HepG2 (cell line): ENCODE results near the gene PRSS38. TPM values are rescaled to one million over a fixed set of nuclear protein-coding genes. Genes with fewer than 3 reads are reported as not detected.
A peak's percentile ranks its signal among the peaks of the same experiment; 100 is the strongest.

ENCODE experiments used
- ATAC-seq: fragments of 200-7000 bp; cut with Tn5 transposase; 3 replicates; pipeline ENCODE4 v1.9.1; 2020; ENCODE audit warnings: mild to moderate bottlenecking, moderate library complexity
- BruUV-seq: library from RNA; stranded (reverse); fragments of 400-500 nt; replicated peaks from 2 replicates; lab custom pipeline; 2021; lab: Mats Ljungman, UMichigan
- CTCF ChIA-PET: fragments of 300-600 bp; formaldehyde crosslinking; extraction: SDS; loops from one replicate; lab custom pipeline; 2021; ENCODE audit warnings: low total read pairs, inconsistent platforms, low intra/inter-chr PET ratio; lab: Yijun Ruan, JAX
- POLR2A ChIA-PET: fragments of 350-600 bp; sonication (Branson Sonifier 250); formaldehyde crosslinking; loops from one replicate; lab custom pipeline; 2020; ENCODE audit warnings: antibody characterized with exemption, inconsistent platforms; lab: Yijun Ruan, JAX
- DNase-seq: peaks from one replicate; pipeline ENCODE4 v3.0.0-alpha.2; 2015; ENCODE audit warnings: low spot score
- FAIRE-seq: peaks from 3 replicates; lab custom pipeline; 2011; peaks lifted over from hg19 to GRCh38; lab: Jason Lieb, UNC
- H2AFZ ChIP-seq: one replicate; pipeline ENCODE4 v1.6.1; 2011; ENCODE audit warnings: low read length, inconsistent platforms
- H3K27ac ChIP-seq: fragments of 300-600 bp; 3 replicates; pipeline ENCODE4 v1.8.0; 2011; ENCODE audit warnings: mixed run types, mild to moderate bottlenecking, mixed read lengths, low read length, inconsistent platforms; ENCODE audit not compliant: insufficient read depth; ENCODE audit errors: extremely low read length
- H3K27me3 ChIP-seq, 2 experiments: fragments of 200-600 bp in 1 of 2; 2 replicates in 1 of 2; 3 replicates in 1 of 2; pipeline versions ENCODE4 v1.6.0 to v1.8.0; 2011; ENCODE audit warnings: low read length in 2 of 2, mild to moderate bottlenecking in 2 of 2, moderate library complexity in 2 of 2, inconsistent platforms in 1 of 2; ENCODE audit not compliant: insufficient read depth in 2 of 2, control insufficient read depth in 1 of 2
- H3K36me3 ChIP-seq, 2 experiments: fragments of 200-600 bp in 1 of 2; replicated peaks in 1 of 2; 2 replicates in 1 of 2; 3 replicates in 1 of 2; pipeline versions ENCODE4 v1.5.1 to v1.8.0; 2011; ENCODE audit warnings: low read length in 2 of 2, inconsistent platforms in 1 of 2; ENCODE audit not compliant: insufficient read depth in 2 of 2, control insufficient read depth in 1 of 2
- H3K4me1 ChIP-seq: 2 replicates; pipeline ENCODE4 v1.5.1; 2012; ENCODE audit warnings: low read length, inconsistent platforms; ENCODE audit not compliant: insufficient read depth
- H3K4me2 ChIP-seq: 2 replicates; pipeline ENCODE4 v1.6.0; 2011; ENCODE audit warnings: low read depth, low read length, inconsistent platforms
- H3K4me3 ChIP-seq, 3 experiments: fragments of 200-600 bp in 1 of 3; sonication (generic), shearing (Covaris generic) in 1 of 3; replicated peaks in 1 of 3; 2 replicates each; pipeline ENCODE4 v1.5.1; 2011 to 2016; ENCODE audit warnings: low read length in 3 of 3, inconsistent platforms in 2 of 3, low read depth in 2 of 3, mild to moderate bottlenecking in 2 of 3, control low read depth in 1 of 3, mixed read lengths in 1 of 3; ENCODE audit not compliant: insufficient read depth in 1 of 3
- H3K79me2 ChIP-seq: one replicate; pipeline ENCODE4 v1.6.1; 2011; ENCODE audit warnings: low read length, inconsistent platforms; ENCODE audit not compliant: insufficient read depth
- H3K9ac ChIP-seq: 2 replicates; pipeline ENCODE4 v1.6.0; 2011; ENCODE audit warnings: mild to moderate bottlenecking, low read depth, low read length, inconsistent platforms; ENCODE audit not compliant: insufficient read depth
- H3K9me3 ChIP-seq: 2 replicates; pipeline ENCODE4 v1.5.1; 2012; ENCODE audit warnings: mild to moderate bottlenecking, low read length
- H4K20me1 ChIP-seq: 2 replicates; pipeline ENCODE4 v1.6.0; 2011; ENCODE audit warnings: inconsistent platforms, mild to moderate bottlenecking, low read length, moderate library complexity; ENCODE audit not compliant: insufficient read depth
- CREB1 ChIP-seq, 2 experiments: fragments of 450-650 bp in 1 of 2; IDR thresholded peaks; 2 replicates each; pipeline ENCODE4 v1.6.1; 2016 to 2017; ENCODE audit warnings: control low read depth in 1 of 2, mild to moderate bottlenecking in 1 of 2, missing compliant biosample characterization in 1 of 2, missing genetic modification characterization in 1 of 2
- MNT ChIP-seq: fragments of 450-650 bp; IDR thresholded peaks from 2 replicates; pipeline ENCODE4 v1.6.1; 2016
- WGBS: methylation state at CpG from one replicate; pipeline ENCODE4 v1.1.6; 2017; ENCODE audit warnings: low lambda C conversion rate; 5-methylcytosine and 5-hydroxymethylcytosine counted together
- in situ Hi-C: cut with HindIII; loops from 2 replicates; pipeline ENCODE4 v1.10.0; 2017; ENCODE audit warnings: low pct_unique_long_range_greater_than_20kb; ENCODE audit not compliant: extremely low pct_ligation_motif_present
- intact Hi-C: fragments of 100-400 bp; cut with micrococcal nuclease; formaldehyde crosslinking; loops from one replicate; pipeline ENCODE4 v1.10.0; 2022; ENCODE audit not compliant: unreplicated experiment
- polyA plus RNA-seq, 8 experiments: library from polyadenylated mRNA; depleted of rRNA in 3 of 8; stranded (reverse) in 7 of 8; unstranded in 1 of 8; fragments of >200 nt; fragmentation: Illumina TruSeq in 4 of 8; extraction: Trizol in 4 of 8; gene quantifications; 2 replicates each; pipeline versions ENCODE4 v1.2.1 to v1.2.3, GENCODE V29; 2011 to 2016; ENCODE audit warnings: low read depth in 4 of 8, missing spikeins in 1 of 8, mixed read lengths in 1 of 8; ENCODE audit not compliant: insufficient read depth in 1 of 8
- total RNA-seq, 5 experiments: library from RNA; depleted of rRNA; stranded (reverse); fragments of >200 nt; fragmentation: Illumina TruSeq; extraction: Trizol; gene quantifications; 2 replicates each; pipeline ENCODE4 v1.2.3, GENCODE V29; 2016; ENCODE audit warnings: low read depth in 1 of 5
- TF ChIP-seq, protein P1 (sequence below): sonication (generic); formaldehyde crosslinking; IDR thresholded peaks from 2 replicates; pipeline ENCODE4 v1.4.0; 2020; ENCODE audit warnings: mild to moderate bottlenecking, missing genetic modification reagents
- TF ChIP-seq, protein P2 (sequence below): sonication (generic); formaldehyde crosslinking; IDR thresholded peaks from 2 replicates; pipeline ENCODE4 v1.5.0; 2020; ENCODE audit warnings: mild to moderate bottlenecking, missing genetic modification reagents, borderline replicate concordance

The PRSS38 gene
- total and polyA plus RNA-seq, 2 of the 13 experiments (the other 11 are each of a cell fraction or from before 2014, with no cell fraction given): not detected

GRCh38 chr1:227893949-227894721 lies 78.7 kb downstream of the PRSS38 start:
- no TSS peak for BruUV-seq
- peaks cover 6 to 37% of the 10 kb centered on the region in 2 experiments for H3K27me3 ChIP-seq
- in situ Hi-C loops (no loop called here), intact Hi-C loops (no loop called here)
- H3K9me3 ChIP-seq: no peaks in the 10 kb centered on the region
- H3K9ac ChIP-seq: no peak overlapping the region
- WGBS: 23% methylated on average over 14 of the region's 27 CpGs
- H3K4me1 ChIP-seq: peaks cover 20% of the 10 kb centered on the region
- ChIA-PET POLR2A (no interaction called here), CTCF (no interaction called here)
- no peak overlapping the region for H3K4me3 ChIP-seq
- H3K36me3 ChIP-seq: no peaks in the 10 kb centered on the region
- DNase-seq: no peak
- TF ChIP-seq, protein P1, sequence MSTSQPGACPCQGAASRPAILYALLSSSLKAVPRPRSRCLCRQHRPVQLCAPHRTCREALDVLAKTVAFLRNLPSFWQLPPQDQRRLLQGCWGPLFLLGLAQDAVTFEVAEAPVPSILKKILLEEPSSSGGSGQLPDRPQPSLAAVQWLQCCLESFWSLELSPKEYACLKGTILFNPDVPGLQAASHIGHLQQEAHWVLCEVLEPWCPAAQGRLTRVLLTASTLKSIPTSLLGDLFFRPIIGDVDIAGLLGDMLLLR (CRISPR knock-in tag): no peak
- TF ChIP-seq MNT: peak; percentile 89
- H3K4me2 ChIP-seq: no peak overlapping the region
- H4K20me1 ChIP-seq: no peaks in the 10 kb centered on the region
- no peak for ATAC-seq
- H3K79me2 ChIP-seq: no peaks in the 10 kb centered on the region
- H2AFZ ChIP-seq: no peak overlapping the region
- no peak overlapping the region for H3K27ac ChIP-seq
- no peak for FAIRE-seq

DNA sequence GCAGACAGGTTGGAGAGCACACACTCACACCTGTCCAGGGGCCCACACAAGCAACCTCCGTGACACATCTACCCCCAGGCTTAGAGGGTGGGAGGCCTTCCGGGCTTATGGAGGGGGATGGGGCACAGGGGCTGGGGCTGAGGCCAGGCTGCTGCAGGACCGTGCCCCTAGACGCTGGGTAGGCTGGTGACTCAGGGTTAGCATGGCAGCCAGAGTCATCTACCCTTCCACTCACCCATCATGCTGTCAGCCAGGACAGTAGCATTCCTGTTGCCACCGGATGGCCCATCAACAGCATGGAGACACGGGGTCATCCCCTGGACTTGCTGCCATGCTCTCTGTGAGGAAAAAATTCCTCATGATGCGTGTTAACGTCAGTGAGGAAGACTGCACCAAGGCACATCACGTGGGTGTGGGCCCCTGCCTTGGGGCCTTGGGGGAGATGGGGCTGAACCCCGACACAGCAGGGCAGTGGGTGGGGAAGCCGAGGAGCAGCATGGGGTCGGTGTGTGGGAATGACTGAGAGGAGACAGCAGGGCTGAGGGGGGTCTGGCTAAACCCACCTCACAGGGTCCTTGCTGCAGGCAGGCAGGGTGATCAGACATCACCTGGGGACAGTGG lies 79.5 kb downstream of the PRSS38 start:
- DNase-seq (no peak), ATAC-seq (no peak), FAIRE-seq (no peak)
- Histone ChIP-seq H3K27me3 (peaks cover 6 to 37% of the 10 kb centered on the region in 2 experiments), H2AFZ (no peak overlapping the region), H3K27ac (no peak overlapping the region), H3K36me3 (no peaks in the 10 kb centered on the region), H4K20me1 (no peaks in the 10 kb centered on the region), H3K9me3 (no peaks in the 10 kb centered on the region), H3K9ac (no peak overlapping the region), H3K79me2 (no peaks in the 10 kb centered on the region), H3K4me3 (no peak overlapping the region), H3K4me1 (peaks cover 20% of the 10 kb centered on the region), H3K4me2 (no peak overlapping the region)
- CTCF ChIA-PET: no interaction called here
- POLR2A ChIA-PET: no interaction called here
- no TSS peak for BruUV-seq
- 40% methylated on average over 4 of the region's 12 CpGs for WGBS
- intact Hi-C loops (no loop called here), in situ Hi-C loops (no loop called here)
- TF ChIP-seq CREB1 (IDR thresholded peaks at IDR 0.05): no peak
- TF ChIP-seq CREB1 (CRISPR knock-in tag; IDR thresholded peaks at IDR 0.05): no peak
- TF ChIP-seq, protein P2, sequence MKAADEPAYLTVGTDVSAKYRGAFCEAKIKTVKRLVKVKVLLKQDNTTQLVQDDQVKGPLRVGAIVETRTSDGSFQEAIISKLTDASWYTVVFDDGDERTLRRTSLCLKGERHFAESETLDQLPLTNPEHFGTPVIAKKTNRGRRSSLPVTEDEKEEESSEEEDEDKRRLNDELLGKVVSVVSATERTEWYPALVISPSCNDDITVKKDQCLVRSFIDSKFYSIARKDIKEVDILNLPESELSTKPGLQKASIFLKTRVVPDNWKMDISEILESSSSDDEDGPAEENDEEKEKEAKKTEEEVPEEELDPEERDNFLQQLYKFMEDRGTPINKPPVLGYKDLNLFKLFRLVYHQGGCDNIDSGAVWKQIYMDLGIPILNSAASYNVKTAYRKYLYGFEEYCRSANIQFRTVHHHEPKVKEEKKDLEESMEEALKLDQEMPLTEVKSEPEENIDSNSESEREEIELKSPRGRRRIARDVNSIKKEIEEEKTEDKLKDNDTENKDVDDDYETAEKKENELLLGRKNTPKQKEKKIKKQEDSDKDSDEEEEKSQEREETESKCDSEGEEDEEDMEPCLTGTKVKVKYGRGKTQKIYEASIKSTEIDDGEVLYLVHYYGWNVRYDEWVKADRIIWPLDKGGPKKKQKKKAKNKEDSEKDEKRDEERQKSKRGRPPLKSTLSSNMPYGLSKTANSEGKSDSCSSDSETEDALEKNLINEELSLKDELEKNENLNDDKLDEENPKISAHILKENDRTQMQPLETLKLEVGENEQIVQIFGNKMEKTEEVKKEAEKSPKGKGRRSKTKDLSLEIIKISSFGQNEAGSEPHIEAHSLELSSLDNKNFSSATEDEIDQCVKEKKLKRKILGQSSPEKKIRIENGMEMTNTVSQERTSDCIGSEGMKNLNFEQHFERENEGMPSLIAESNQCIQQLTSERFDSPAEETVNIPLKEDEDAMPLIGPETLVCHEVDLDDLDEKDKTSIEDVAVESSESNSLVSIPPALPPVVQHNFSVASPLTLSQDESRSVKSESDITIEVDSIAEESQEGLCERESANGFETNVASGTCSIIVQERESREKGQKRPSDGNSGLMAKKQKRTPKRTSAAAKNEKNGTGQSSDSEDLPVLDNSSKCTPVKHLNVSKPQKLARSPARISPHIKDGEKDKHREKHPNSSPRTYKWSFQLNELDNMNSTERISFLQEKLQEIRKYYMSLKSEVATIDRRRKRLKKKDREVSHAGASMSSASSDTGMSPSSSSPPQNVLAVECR: 0 out of 2 replicates have a peak, but pooled peaks have one; percentile 15
